ENCODE results near the gene PCDHGA1. TPM values are rescaled to one million over a fixed set of nuclear protein-coding genes. Genes with fewer than 3 reads are reported as not detected.

PCDHGA1 gene
- total and polyA plus RNA-seq, 10 donors, result 0.04 to 0.52 (median 0.25) TPM; not detected in 1

- Histone ChIP-seq H3K4me3 (no peak within 1 kb of the TSS), H3K36me3 (peaks cover 0 to 12% (median 0%) of the 10 kb centered on the region in 6 donors), H3K27ac (no peak within 1 kb of the TSS), H3K27me3 (replicated peaks in 1 of 7) (peaks cover 0 to 97% (median 34%) of the 10 kb centered on the region in 7 donors), H3K9me3 (no peaks in the 10 kb centered on the region), H3K4me1 (peaks cover 3 to 54% (median 34%) of the 10 kb centered on the region in 6 donors)
- WGBS, 5 donors, result 76 to 85% (median 80%) methylated on average over 14 of the region's 14 CpGs
- intact Hi-C loops (cut with DNase I; ENCODE audit: low total_unique reads), result no loop called here
- TF ChIP-seq, protein P1, sequence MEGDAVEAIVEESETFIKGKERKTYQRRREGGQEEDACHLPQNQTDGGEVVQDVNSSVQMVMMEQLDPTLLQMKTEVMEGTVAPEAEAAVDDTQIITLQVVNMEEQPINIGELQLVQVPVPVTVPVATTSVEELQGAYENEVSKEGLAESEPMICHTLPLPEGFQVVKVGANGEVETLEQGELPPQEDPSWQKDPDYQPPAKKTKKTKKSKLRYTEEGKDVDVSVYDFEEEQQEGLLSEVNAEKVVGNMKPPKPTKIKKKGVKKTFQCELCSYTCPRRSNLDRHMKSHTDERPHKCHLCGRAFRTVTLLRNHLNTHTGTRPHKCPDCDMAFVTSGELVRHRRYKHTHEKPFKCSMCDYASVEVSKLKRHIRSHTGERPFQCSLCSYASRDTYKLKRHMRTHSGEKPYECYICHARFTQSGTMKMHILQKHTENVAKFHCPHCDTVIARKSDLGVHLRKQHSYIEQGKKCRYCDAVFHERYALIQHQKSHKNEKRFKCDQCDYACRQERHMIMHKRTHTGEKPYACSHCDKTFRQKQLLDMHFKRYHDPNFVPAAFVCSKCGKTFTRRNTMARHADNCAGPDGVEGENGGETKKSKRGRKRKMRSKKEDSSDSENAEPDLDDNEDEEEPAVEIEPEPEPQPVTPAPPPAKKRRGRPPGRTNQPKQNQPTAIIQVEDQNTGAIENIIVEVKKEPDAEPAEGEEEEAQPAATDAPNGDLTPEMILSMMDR (IDR thresholded peaks at IDR 0.05 in 8 of 11, conservative IDR thresholded peaks at IDR 0.05 in 3 of 11), result no peak
- no peak for TF ChIP-seq POLR2A (IDR thresholded peaks at IDR 0.05)
- no peak for TF ChIP-seq POLR2AphosphoS5 (IDR thresholded peaks at IDR 0.05)
- no peak for DNase-seq
Observed at GRCh38 chr5:141488591-141489561, 158.6 kb downstream of the PCDHGA1 start, which contains the start of gene PCDHGC5. TSS of gene PCDHGC5 (plus strand) at chr5:141489081. CDS start at chr5:141489241, 160 bp downstream.

DNA sequence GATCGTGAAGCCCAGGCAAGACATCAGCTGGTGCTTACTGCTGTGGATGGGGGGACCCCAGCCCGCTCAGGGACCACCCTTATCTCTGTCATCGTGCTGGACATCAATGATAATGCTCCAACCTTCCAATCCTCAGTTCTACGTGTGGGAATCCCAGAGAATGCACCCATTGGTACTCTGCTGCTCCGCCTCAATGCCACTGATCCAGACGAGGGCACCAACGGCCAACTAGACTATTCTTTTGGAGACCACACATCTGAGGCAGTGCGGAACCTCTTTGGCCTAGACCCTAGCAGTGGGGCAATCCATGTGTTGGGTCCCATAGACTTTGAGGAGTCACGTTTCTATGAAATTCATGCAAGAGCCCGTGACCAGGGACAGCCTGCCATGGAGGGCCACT lies 159.5 kb downstream of the PCDHGA1 start:
- peaks cover 3 to 54% (median 29%) of the 10 kb centered on the region in 6 donors for H3K4me1 ChIP-seq
- DNase-seq, result no peak
- H3K4me3 ChIP-seq, result no peak overlapping the region
- peaks cover 0 to 97% (median 33%) of the 10 kb centered on the region in 7 donors for H3K27me3 ChIP-seq (replicated peaks in 1 of 7)
- no peak overlapping the region for H3K27ac ChIP-seq
- WGBS, 5 donors, result 87 to 92% (median 89%) methylated on average over 7 to 10 of the region's 10 CpGs
- no peak for TF ChIP-seq POLR2A (IDR thresholded peaks at IDR 0.05)
- no peak for TF ChIP-seq POLR2AphosphoS5 (IDR thresholded peaks at IDR 0.05)
- TF ChIP-seq, protein P1 (IDR thresholded peaks at IDR 0.05 in 8 of 11, conservative IDR thresholded peaks at IDR 0.05 in 3 of 11), result no peak
- H3K9me3 ChIP-seq, result no peaks in the 10 kb centered on the region
- peaks cover 0 to 12% (median 0%) of the 10 kb centered on the region in 6 donors for H3K36me3 ChIP-seq
- intact Hi-C loops (cut with DNase I; ENCODE audit: low total_unique reads), result no loop called here

DNA sequence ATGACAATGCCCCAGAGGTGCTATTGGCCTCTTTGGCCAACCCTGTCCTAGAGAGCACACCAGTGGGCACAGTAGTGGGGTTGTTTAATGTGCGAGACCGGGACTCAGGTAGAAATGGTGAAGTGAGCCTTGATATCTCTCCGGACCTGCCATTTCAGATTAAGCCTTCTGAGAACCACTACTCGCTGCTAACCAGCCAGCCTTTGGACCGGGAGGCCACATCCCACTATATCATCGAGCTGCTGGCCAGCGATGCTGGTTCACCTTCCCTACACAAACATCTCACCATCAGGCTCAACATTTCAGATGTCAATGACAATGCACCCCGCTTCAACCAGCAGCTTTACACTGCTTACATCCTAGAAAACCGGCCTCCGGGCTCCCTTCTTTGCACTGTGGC lies 160.0 kb downstream of the PCDHGA1 start:
- Histone ChIP-seq H3K4me3 (no peak overlapping the region), H3K27ac (no peak overlapping the region), H3K9me3 (no peaks in the 10 kb centered on the region), H3K27me3 (replicated peaks in 1 of 7) (peaks cover 0 to 97% (median 29%) of the 10 kb centered on the region in 7 donors), H3K4me1 (peaks cover 3 to 54% (median 27%) of the 10 kb centered on the region in 6 donors), H3K36me3 (peaks cover 0 to 12% (median 0%) of the 10 kb centered on the region in 6 donors)
- DNase-seq, result no peak
- 91 to 95% (median 94%) methylated on average over 10 of the region's 10 CpGs for WGBS, 5 donors
- TF ChIP-seq POLR2AphosphoS5 (IDR thresholded peaks at IDR 0.05), result no peak
- intact Hi-C loops (cut with DNase I; ENCODE audit: low total_unique reads), result no loop called here

DNA sequence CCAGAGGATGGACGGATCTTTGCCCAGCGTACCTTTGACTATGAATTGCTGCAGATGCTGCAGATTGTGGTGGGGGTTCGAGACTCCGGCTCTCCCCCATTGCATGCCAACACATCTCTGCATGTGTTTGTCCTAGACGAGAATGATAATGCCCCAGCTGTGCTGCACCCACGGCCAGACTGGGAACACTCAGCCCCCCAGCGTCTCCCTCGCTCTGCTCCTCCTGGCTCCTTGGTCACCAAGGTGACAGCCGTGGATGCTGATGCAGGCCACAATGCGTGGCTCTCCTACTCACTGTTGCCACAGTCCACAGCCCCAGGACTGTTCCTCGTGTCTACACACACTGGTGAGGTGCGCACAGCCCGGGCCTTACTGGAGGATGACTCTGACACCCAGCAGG lies 160.5 kb downstream of the PCDHGA1 start:
- Histone ChIP-seq H3K4me3 (peak overlapping the region in 1 of 8 donors; percentile 66), H3K36me3 (peaks cover 0 to 12% (median 0%) of the 10 kb centered on the region in 6 donors)
- 82 to 100% (median 87%) methylated on average over 8 to 13 of the region's 13 CpGs for WGBS, 5 donors

More for the DNA sequence above, 160.5 kb downstream of the PCDHGA1 start:
- intact Hi-C loops (cut with DNase I; ENCODE audit: low total_unique reads), result no loop called here
- DNase-seq, result no peak
- Histone ChIP-seq H3K27ac (no peak overlapping the region), H3K27me3 (replicated peaks in 1 of 7) (peaks cover 0 to 97% (median 24%) of the 10 kb centered on the region in 7 donors), H3K4me1 (peaks cover 3 to 52% (median 28%) of the 10 kb centered on the region in 6 donors), H3K9me3 (no peaks in the 10 kb centered on the region)
- TF ChIP-seq POLR2A (IDR thresholded peaks at IDR 0.05), result no peak
- TF ChIP-seq, protein P1 (IDR thresholded peaks at IDR 0.05 in 8 of 11, conservative IDR thresholded peaks at IDR 0.05 in 3 of 11), result no peak
- no peak for TF ChIP-seq POLR2AphosphoS5 (IDR thresholded peaks at IDR 0.05)

All from spleen (tissue), 11 donors.